PC-3 (cell line): Measurements from ENCODE around the gene TMF1. TPM values are rescaled to one million over a fixed set of nuclear protein-coding genes. Genes with fewer than 3 reads are reported as not detected.

Experiments
- ATAC-seq: fragments of 200-7000 bp; cut with Tn5 transposase; 2 replicates; pipeline ENCODE4 v1.9.1; 2020; ENCODE audit warnings: mild to moderate bottlenecking, moderate library complexity
- BruUV-seq: library from RNA; stranded (reverse); fragments of 400-500 nt; replicated peaks from 2 replicates; lab custom pipeline; 2021; lab: Mats Ljungman, UMichigan
- CTCF ChIA-PET: fragments of 300-600 bp; sonication (Branson Sonifier 250); formaldehyde crosslinking; loops from one replicate; lab custom pipeline; 2022; ENCODE audit warnings: antibody characterized with exemption; lab: Charles Lee
- POLR2A ChIA-PET: fragments of 300-600 bp; sonication (Branson Sonifier 250); formaldehyde crosslinking; loops from one replicate; lab custom pipeline; 2022; ENCODE audit warnings: antibody characterized with exemption; ENCODE audit not compliant: unreplicated experiment; lab: Charles Lee
- DNase-seq: peaks from one replicate; pipeline ENCODE4 v3.0.0-alpha.2; 2015
- H2AFZ ChIP-seq: fragments of 300-600 bp; sonication (generic); 2 replicates; pipeline ENCODE4 v1.6.0; 2016; ENCODE audit warnings: antibody characterized with exemption, low read length
- H3F3A ChIP-seq: fragments of 300-600 bp; sonication (generic); one replicate; pipeline ENCODE4 v1.6.0; 2017; ENCODE audit warnings: antibody characterized with exemption, low read length, control low read depth, mild to moderate bottlenecking; ENCODE audit not compliant: unreplicated experiment
- H3K27ac ChIP-seq: fragments of 300-600 bp; sonication (generic); 2 replicates; pipeline ENCODE4 v1.5.1; 2016; ENCODE audit warnings: mild to moderate bottlenecking, low read length
- H3K27me3 ChIP-seq: fragments of 300-600 bp; sonication (generic); 2 replicates; pipeline ENCODE4 v1.6.1; 2016; ENCODE audit warnings: low read length, mixed read lengths
- H3K36me3 ChIP-seq: fragments of 300-600 bp; sonication (generic); 2 replicates; pipeline ENCODE4 v1.6.1; 2016; ENCODE audit warnings: low read depth, mixed run types, low read length, mixed read lengths
- H3K4me1 ChIP-seq: fragments of 300-600 bp; sonication (generic); 2 replicates; pipeline ENCODE4 v1.5.1; 2016; ENCODE audit warnings: low read length; ENCODE audit not compliant: insufficient read depth
- H3K4me2 ChIP-seq: fragments of 300-600 bp; sonication (generic); 2 replicates; pipeline ENCODE4 v1.6.0; 2016; ENCODE audit warnings: low read length
- H3K4me3 ChIP-seq: fragments of 300-600 bp; sonication (generic); 2 replicates; pipeline ENCODE4 v1.5.1; 2016; ENCODE audit warnings: mild to moderate bottlenecking, low read length, mixed read lengths
- H3K79me2 ChIP-seq: fragments of 300-600 bp; sonication (generic); 2 replicates; pipeline ENCODE4 v1.6.1; 2017; ENCODE audit warnings: low read length, mixed read lengths
- H3K9ac ChIP-seq: fragments of 300-600 bp; sonication (generic); 2 replicates; pipeline ENCODE4 v1.6.0; 2016; ENCODE audit warnings: mild to moderate bottlenecking, low read length
- H3K9me2 ChIP-seq: fragments of 300-600 bp; sonication (generic); replicated peaks from 2 replicates; pipeline ENCODE4 v1.6.1; 2016; ENCODE audit warnings: mixed run types, low read length, mixed read lengths
- H3K9me3 ChIP-seq: fragments of 300-600 bp; sonication (generic); 2 replicates; pipeline ENCODE4 v1.6.1; 2016; ENCODE audit warnings: low read length, mixed read lengths
- H4K20me1 ChIP-seq: fragments of 300-600 bp; sonication (generic); 2 replicates; pipeline ENCODE4 v1.6.1; 2016; ENCODE audit warnings: low read length, mixed read lengths
- CTCF ChIP-seq: fragments of 300-600 bp; sonication (generic); conservative IDR thresholded peaks from 2 replicates; pipeline ENCODE4 v1.5.1; 2017; ENCODE audit warnings: antibody characterized with exemption, low read depth, mild to moderate bottlenecking, low read length
- EZH2 ChIP-seq: fragments of 300-600 bp; sonication (generic); IDR thresholded peaks from one replicate; pipeline ENCODE4 v1.6.1; 2017; ENCODE audit warnings: antibody characterized with exemption, mild to moderate bottlenecking, low read length; ENCODE audit not compliant: unreplicated experiment
- EZH2phosphoT487 ChIP-seq: fragments of 300-600 bp; sonication (generic); IDR thresholded peaks from 2 replicates; pipeline ENCODE4 v1.6.1; 2018; ENCODE audit warnings: mild to moderate bottlenecking, antibody characterized with exemption, low read length, borderline replicate concordance
- intact Hi-C: fragments of 100-400 bp; cut with micrococcal nuclease; formaldehyde crosslinking; loops from 2 replicates; pipeline ENCODE4 v1.9.0; 2023
- total RNA-seq: library from RNA; depleted of rRNA; stranded (reverse); fragments of >200 nt; gene quantifications from 2 replicates; pipeline ENCODE4 v1.2.3, GENCODE V29; 2014

Gene TMF1
- total RNA-seq, 1 experiment from 2014 or later = 7.2 TPM

GRCh38 chr3:69011096-69011730 lies 40.9 kb downstream of the TMF1 start:
- CTCF ChIA-PET = no interaction called here
- H3K27ac ChIP-seq = no peak overlapping the region

GRCh38 chr3:69009559-69010410 lies 42.3 kb downstream of the TMF1 start:
- TF ChIP-seq EZH2 = no peak
- no peak for TF ChIP-seq EZH2phosphoT487
- no peak for TF ChIP-seq CTCF
- H3K9ac ChIP-seq = no peak overlapping the region
- DNase-seq (no peak), ATAC-seq (no peak)
- no peaks in the 10 kb centered on the region for H3K27me3 ChIP-seq
- no peaks in the 10 kb centered on the region for H4K20me1 ChIP-seq
- intact Hi-C loops = no loop called here
- H3K4me2 ChIP-seq = no peak overlapping the region
- H3F3A ChIP-seq = no peaks in the 10 kb centered on the region
- H3K9me2 ChIP-seq = no peaks in the 10 kb centered on the region
- POLR2A ChIA-PET = no interaction called here
- H2AFZ ChIP-seq = no peak overlapping the region
- peaks cover 9% of the 10 kb centered on the region; the same call in 1 of the 2 replicates for H3K4me1 ChIP-seq
- no peak overlapping the region for H3K27ac ChIP-seq
- no peaks in the 10 kb centered on the region for H3K9me3 ChIP-seq
- CTCF ChIA-PET = no interaction called here
- no peaks in the 10 kb centered on the region for H3K79me2 ChIP-seq
- no peaks in the 10 kb centered on the region for H3K36me3 ChIP-seq
- H3K4me3 ChIP-seq = no peak overlapping the region
- no TSS peak for BruUV-seq

More at GRCh38 chr3:69011096-69011730, 40.9 kb downstream of the TMF1 start:
- Histone ChIP-seq H3K9ac (no peak overlapping the region), H4K20me1 (no peaks in the 10 kb centered on the region), H3K79me2 (no peaks in the 10 kb centered on the region), H3F3A (no peaks in the 10 kb centered on the region), H3K4me3 (no peak overlapping the region), H3K9me2 (no peaks in the 10 kb centered on the region), H3K4me2 (no peak overlapping the region), H3K9me3 (no peaks in the 10 kb centered on the region), H2AFZ (no peak overlapping the region), H3K4me1 (peaks cover 9% of the 10 kb centered on the region; the same call in 1 of the 2 replicates), H3K27me3 (no peaks in the 10 kb centered on the region), H3K36me3 (no peaks in the 10 kb centered on the region)
- ATAC-seq = no peak
- no peak for DNase-seq
- POLR2A ChIA-PET = no interaction called here
- intact Hi-C loops = no loop called here
- TF ChIP-seq CTCF = no peak
- TF ChIP-seq EZH2 = no peak
- no peak for TF ChIP-seq EZH2phosphoT487
- no TSS peak for BruUV-seq
